GM12864 (cell line): Measurements from ENCODE around the gene AP4M1.

Experiments used
- DNase-seq: peaks from one replicate; pipeline ENCODE4 v3.0.0-alpha.2; 2011; ENCODE audit warnings: low read depth
- H3K4me3 ChIP-seq: 2 replicates; pipeline ENCODE4 v1.5.1; 2011; ENCODE audit warnings: mild to moderate bottlenecking, low read depth, low read length, control low read depth
- CTCF ChIP-seq: IDR thresholded peaks from 2 replicates; pipeline ENCODE4 v1.5.1; 2011; ENCODE audit warnings: low read depth, mild to moderate bottlenecking, moderate library complexity, low read length, control low read depth, inconsistent platforms; ENCODE audit errors: missing control alignments

The AP4M1 gene

GRCh38 chr7:100099452-100099851 is 2.0 kb upstream of the AP4M1 start:
- DNase-seq: no peak
- peak overlapping the region; percentile 93 for H3K4me3 ChIP-seq
- no peak for TF ChIP-seq CTCF

- DNase-seq: peak; percentile 80
- no peak for TF ChIP-seq CTCF
- peak overlapping the region; percentile 93 for H3K4me3 ChIP-seq
Observed at GRCh38 chr7:100100420-100101015, 925 bp upstream of the AP4M1 start.

- no peak for TF ChIP-seq CTCF
- DNase-seq: no peak
- H3K4me3 ChIP-seq: no peak overlapping the region
Observed at GRCh38 chr7:100102950-100103840, 1.8 kb downstream of the AP4M1 start.

GRCh38 chr7:100105534-100105933 is 4.1 kb downstream of the AP4M1 start:
- no peak for TF ChIP-seq CTCF
- no peak for DNase-seq
- H3K4me3 ChIP-seq: no peak overlapping the region

- TF ChIP-seq CTCF: no peak
- DNase-seq: no peak
- no peak overlapping the region for H3K4me3 ChIP-seq
Observed at GRCh38 chr7:100106633-100107032, 5.2 kb downstream of the AP4M1 start.

GRCh38 chr7:100107125-100107737 is 5.8 kb downstream of the AP4M1 start:
- TF ChIP-seq CTCF: no peak
- no peak overlapping the region for H3K4me3 ChIP-seq
- no peak for DNase-seq
